ENCODE measurements around the gene TAGAP.

TAGAP gene

GRCh38 chr6:159047891-159048685, 3.3 kb upstream of the TAGAP start:
- no peak overlapping the region for H3K4me3 ChIP-seq
- intact Hi-C loops (cut with DNase I; ENCODE audit: low total_unique reads): no loop called here
- no peak for DNase-seq
- H3K27ac ChIP-seq: no peak overlapping the region
- no peaks in the 10 kb centered on the region for H3K9me3 ChIP-seq
- no peak for TF ChIP-seq CTCF (IDR thresholded peaks at IDR 0.05)
- no peaks in the 10 kb centered on the region for H3K36me3 ChIP-seq
- peaks cover 0 to 9% of the 10 kb centered on the region in 2 donors for H3K27me3 ChIP-seq
- no peaks in the 10 kb centered on the region for H3K4me1 ChIP-seq

- TF ChIP-seq CTCF (IDR thresholded peaks at IDR 0.05): no peak
- intact Hi-C loops (cut with DNase I; ENCODE audit: low total_unique reads): no loop called here
- Histone ChIP-seq H3K27ac (no peak overlapping the region), H3K36me3 (no peaks in the 10 kb centered on the region), H3K4me1 (peaks cover 0 to 4% (median 0%) of the 10 kb centered on the region in 4 donors), H3K4me3 (no peak overlapping the region), H3K27me3 (peaks cover 0 to 5% of the 10 kb centered on the region in 2 donors), H3K9me3 (no peaks in the 10 kb centered on the region)
- no peak for DNase-seq
Observed at GRCh38 chr6:159045801-159046200, 1.0 kb upstream of the TAGAP start.

GRCh38 chr6:159043947-159044346, 844 bp downstream of the TAGAP start:
- intact Hi-C loops (cut with DNase I; ENCODE audit: low total_unique reads): no loop called here
- peak overlapping the region in 1 of 2 donors; percentile 6 for H3K4me3 ChIP-seq
- DNase-seq: no peak

GRCh38 chr6:159043251-159043650, 1.5 kb downstream of the TAGAP start:
- DNase-seq: no peak

More at GRCh38 chr6:159043947-159044346, 844 bp downstream of the TAGAP start:
- H3K4me1 ChIP-seq: peaks cover 0 to 4% (median 0%) of the 10 kb centered on the region in 4 donors
- H3K27me3 ChIP-seq: peaks cover 0 to 5% of the 10 kb centered on the region in 2 donors
- no peak for TF ChIP-seq CTCF (IDR thresholded peaks at IDR 0.05)
- H3K9me3 ChIP-seq: no peaks in the 10 kb centered on the region
- no peaks in the 10 kb centered on the region for H3K36me3 ChIP-seq
- no peak overlapping the region for H3K27ac ChIP-seq

GRCh38 chr6:159042826-159043181, 2.0 kb downstream of the TAGAP start:
- Histone ChIP-seq H3K4me1 (peaks cover 0 to 12% (median 0%) of the 10 kb centered on the region in 4 donors), H3K4me3 (no peak overlapping the region), H3K27ac (no peak overlapping the region), H3K9me3 (no peaks in the 10 kb centered on the region), H3K27me3 (no peaks in the 10 kb centered on the region), H3K36me3 (no peaks in the 10 kb centered on the region)
- TF ChIP-seq CTCF (IDR thresholded peaks at IDR 0.05): no peak
- no peak for DNase-seq
- intact Hi-C loops (cut with DNase I; ENCODE audit: low total_unique reads): no loop called here

More at GRCh38 chr6:159043251-159043650, 1.5 kb downstream of the TAGAP start:
- intact Hi-C loops (cut with DNase I; ENCODE audit: low total_unique reads): no loop called here
- peaks cover 0 to 7% (median 0%) of the 10 kb centered on the region in 4 donors for H3K4me1 ChIP-seq
- H3K9me3 ChIP-seq: no peaks in the 10 kb centered on the region
- peaks cover 0 to 3% of the 10 kb centered on the region in 2 donors for H3K27me3 ChIP-seq
- H3K36me3 ChIP-seq: no peaks in the 10 kb centered on the region
- no peak overlapping the region for H3K27ac ChIP-seq
- TF ChIP-seq CTCF (IDR thresholded peaks at IDR 0.05): no peak
- no peak overlapping the region for H3K4me3 ChIP-seq
